Osteocyte (in vitro differentiated cells): ENCODE data around the gene CACNA2D3. TPM values are rescaled to one million over a fixed set of nuclear protein-coding genes. Genes with fewer than 3 reads are reported as not detected.

ENCODE experiments used
- DNase-seq: peaks from one replicate; pipeline ENCODE4 v3.0.0; 2021; ENCODE audit warnings: mixed read lengths; ENCODE audit not compliant: unreplicated experiment; ENCODE audit errors: extremely low spot score
- H3K27ac Mint-ChIP-seq: one replicate; pipeline ENCODE4 v1.8.0; 2021; ENCODE audit warnings: mild to moderate bottlenecking, mixed read lengths; ENCODE audit not compliant: unreplicated experiment
- H3K27me3 Mint-ChIP-seq: one replicate; pipeline ENCODE4 v1.8.0; 2021; ENCODE audit warnings: mixed read lengths; ENCODE audit not compliant: unreplicated experiment
- H3K36me3 Mint-ChIP-seq: one replicate; pipeline ENCODE4 v1.8.0; 2021; ENCODE audit warnings: mixed read lengths; ENCODE audit not compliant: unreplicated experiment
- H3K4me1 Mint-ChIP-seq: one replicate; pipeline ENCODE4 v1.8.0; 2021; ENCODE audit warnings: mixed read lengths; ENCODE audit not compliant: unreplicated experiment
- H3K4me3 Mint-ChIP-seq: one replicate; pipeline ENCODE4 v1.8.0; 2021; ENCODE audit warnings: mild to moderate bottlenecking, moderate library complexity, mixed read lengths; ENCODE audit not compliant: unreplicated experiment
- H3K9me3 Mint-ChIP-seq: one replicate; pipeline ENCODE4 v1.8.0; 2021; ENCODE audit warnings: mixed read lengths; ENCODE audit not compliant: unreplicated experiment
- total RNA-seq: library from RNA; stranded (reverse); gene quantifications from 2 replicates; pipeline ENCODE4 v1.2.1, GENCODE V29; 2021
- TF ChIP-seq, protein P1 (sequence below): fragments of 200-600 bp; sonication (generic); IDR thresholded peaks from 2 replicates; pipeline ENCODE4 v1.5.0; 2021; ENCODE audit warnings: antibody characterized with exemption, mild to moderate bottlenecking, moderate library complexity

CACNA2D3 gene
- total RNA-seq, 1 donor from 2014 or later = 0.46 TPM

DNA sequence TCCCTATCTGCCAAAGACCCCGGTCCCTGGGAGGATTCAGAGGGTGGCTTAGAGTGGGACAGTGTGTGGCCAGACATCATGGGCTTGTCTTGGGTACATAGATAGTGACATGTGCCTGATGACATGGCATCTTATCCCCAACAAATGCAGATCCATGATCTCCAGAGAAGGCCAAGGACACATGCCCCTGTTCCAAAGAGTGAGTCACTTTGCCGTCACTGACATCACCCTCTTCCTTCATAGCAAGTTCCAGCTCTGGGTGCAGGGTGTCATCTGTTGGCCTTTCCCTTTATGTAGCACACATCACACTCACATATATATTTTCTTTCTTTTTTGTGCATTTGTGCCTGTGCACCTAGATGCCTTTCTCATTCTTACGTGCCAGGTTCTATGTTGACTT, 455.0 kb downstream of the CACNA2D3 start:
- H3K4me3 Mint-ChIP-seq = no peak overlapping the region
- H3K27ac Mint-ChIP-seq = no peak overlapping the region
- no peaks in the 10 kb centered on the region for H3K27me3 Mint-ChIP-seq
- H3K4me1 Mint-ChIP-seq = no peaks in the 10 kb centered on the region
- no peaks in the 10 kb centered on the region for H3K36me3 Mint-ChIP-seq
- TF ChIP-seq, protein P1, sequence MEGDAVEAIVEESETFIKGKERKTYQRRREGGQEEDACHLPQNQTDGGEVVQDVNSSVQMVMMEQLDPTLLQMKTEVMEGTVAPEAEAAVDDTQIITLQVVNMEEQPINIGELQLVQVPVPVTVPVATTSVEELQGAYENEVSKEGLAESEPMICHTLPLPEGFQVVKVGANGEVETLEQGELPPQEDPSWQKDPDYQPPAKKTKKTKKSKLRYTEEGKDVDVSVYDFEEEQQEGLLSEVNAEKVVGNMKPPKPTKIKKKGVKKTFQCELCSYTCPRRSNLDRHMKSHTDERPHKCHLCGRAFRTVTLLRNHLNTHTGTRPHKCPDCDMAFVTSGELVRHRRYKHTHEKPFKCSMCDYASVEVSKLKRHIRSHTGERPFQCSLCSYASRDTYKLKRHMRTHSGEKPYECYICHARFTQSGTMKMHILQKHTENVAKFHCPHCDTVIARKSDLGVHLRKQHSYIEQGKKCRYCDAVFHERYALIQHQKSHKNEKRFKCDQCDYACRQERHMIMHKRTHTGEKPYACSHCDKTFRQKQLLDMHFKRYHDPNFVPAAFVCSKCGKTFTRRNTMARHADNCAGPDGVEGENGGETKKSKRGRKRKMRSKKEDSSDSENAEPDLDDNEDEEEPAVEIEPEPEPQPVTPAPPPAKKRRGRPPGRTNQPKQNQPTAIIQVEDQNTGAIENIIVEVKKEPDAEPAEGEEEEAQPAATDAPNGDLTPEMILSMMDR = no peak
- DNase-seq = no peak
- peaks cover 12% of the 10 kb centered on the region for H3K9me3 Mint-ChIP-seq

DNA sequence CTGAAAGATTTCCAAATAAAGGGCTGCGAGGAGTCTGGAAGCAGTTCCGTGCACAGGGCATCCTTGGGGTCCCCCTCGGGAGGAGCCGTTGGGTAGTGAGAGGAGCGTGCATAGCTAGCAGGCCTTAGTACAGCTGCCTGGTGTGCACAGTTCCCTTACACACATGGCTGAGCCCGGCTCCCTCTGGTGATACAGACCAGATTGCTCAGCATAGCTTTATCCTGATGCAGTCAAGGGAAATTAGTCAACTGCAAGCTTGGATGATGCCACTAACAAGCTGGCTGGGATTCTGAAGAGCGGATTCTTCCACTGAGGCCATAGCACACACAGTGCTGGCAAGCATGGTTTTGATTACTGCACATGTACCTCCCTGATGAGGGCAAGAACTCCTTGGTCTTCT, 456.1 kb downstream of the CACNA2D3 start:
- TF ChIP-seq, protein P1 = no peak
- no peak for DNase-seq
- Mint-ChIP-seq H3K27me3 (no peaks in the 10 kb centered on the region), H3K4me1 (no peaks in the 10 kb centered on the region), H3K9me3 (peaks cover 12% of the 10 kb centered on the region), H3K36me3 (no peaks in the 10 kb centered on the region), H3K4me3 (no peak overlapping the region), H3K27ac (no peak overlapping the region)

DNA sequence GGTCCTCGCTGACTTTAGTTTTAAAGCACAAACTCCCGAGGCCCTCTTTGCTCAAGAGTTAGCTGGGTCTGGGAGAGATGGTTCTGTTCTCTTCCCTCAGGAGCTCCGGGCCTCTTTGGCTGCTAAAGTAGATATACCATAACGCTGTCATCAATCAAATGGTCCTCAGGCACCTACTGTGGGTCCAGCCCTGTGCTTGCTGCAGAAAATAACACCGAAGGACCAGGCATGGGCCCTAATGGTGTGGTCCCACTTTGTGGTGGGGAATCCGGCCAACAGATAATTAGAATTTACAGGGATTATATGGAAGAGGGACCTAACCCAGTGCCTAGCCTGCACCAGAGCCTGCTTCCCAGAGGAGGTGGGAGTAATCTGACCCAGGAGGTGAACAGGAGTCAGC, 458.1 kb downstream of the CACNA2D3 start:
- no peak for DNase-seq
- Mint-ChIP-seq H3K9me3 (peaks cover 12% of the 10 kb centered on the region), H3K4me1 (no peaks in the 10 kb centered on the region), H3K4me3 (no peak overlapping the region), H3K27ac (no peak overlapping the region), H3K27me3 (no peaks in the 10 kb centered on the region), H3K36me3 (no peaks in the 10 kb centered on the region)
- TF ChIP-seq, protein P1 = no peak

DNA sequence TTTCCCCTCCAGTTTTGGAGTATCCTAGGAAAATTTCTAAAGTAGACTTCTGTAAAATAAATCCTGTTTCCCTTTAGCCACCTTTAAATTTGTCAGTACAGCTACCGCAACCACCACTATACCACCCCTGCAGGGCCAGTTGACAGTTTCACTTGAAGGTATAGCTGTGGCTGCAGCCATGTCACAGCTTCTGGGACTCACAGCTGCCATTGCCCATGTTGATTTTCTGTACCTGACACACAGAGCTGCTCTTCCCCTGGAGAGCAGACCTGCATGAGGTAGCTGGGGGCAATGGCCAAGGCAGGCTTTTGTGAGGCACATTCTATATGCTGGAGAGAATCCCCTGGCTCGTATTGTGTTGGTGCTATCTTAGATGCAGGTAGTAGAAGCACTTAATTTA, 460.1 kb downstream of the CACNA2D3 start:
- Mint-ChIP-seq H3K36me3 (no peaks in the 10 kb centered on the region), H3K27me3 (no peaks in the 10 kb centered on the region), H3K4me3 (no peak overlapping the region), H3K9me3 (peaks cover 12% of the 10 kb centered on the region), H3K27ac (no peak overlapping the region), H3K4me1 (no peaks in the 10 kb centered on the region)
- TF ChIP-seq, protein P1 = no peak
- peak; percentile 56 for DNase-seq

DNA sequence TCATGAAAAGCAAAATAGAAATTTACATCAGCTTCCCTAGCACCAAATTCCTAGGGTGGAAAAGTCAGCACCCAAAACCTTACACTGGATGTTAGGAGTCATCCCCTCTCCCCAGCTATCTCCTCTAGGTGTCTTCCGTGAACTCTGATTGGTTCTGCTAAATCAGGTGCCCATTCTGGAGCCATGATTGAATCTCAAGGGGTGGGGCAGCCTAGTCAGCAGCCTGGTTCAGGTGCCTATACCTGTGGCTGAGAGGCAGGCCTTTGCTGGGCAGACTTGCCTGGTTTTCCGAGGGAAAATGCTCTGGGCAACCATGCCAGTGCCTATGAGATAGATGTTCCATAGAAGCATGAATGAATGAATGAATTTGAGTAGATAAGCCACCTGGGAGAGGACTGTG, 468.8 kb downstream of the CACNA2D3 start:
- H3K4me1 Mint-ChIP-seq = no peaks in the 10 kb centered on the region
- no peaks in the 10 kb centered on the region for H3K9me3 Mint-ChIP-seq
- no peak for DNase-seq
- no peaks in the 10 kb centered on the region for H3K36me3 Mint-ChIP-seq
- H3K27ac Mint-ChIP-seq = no peak overlapping the region
- TF ChIP-seq, protein P1 = no peak
- H3K4me3 Mint-ChIP-seq = no peak overlapping the region
- H3K27me3 Mint-ChIP-seq = peaks cover 2% of the 10 kb centered on the region
